SH-SY5Y (cell line): ENCODE measurements around the gene TSPAN32.

Source experiments
- GATA2 ChIP-seq: IDR thresholded peaks from 2 replicates; pipeline ENCODE4 v1.6.1; 2011; ENCODE audit warnings: mild to moderate bottlenecking, low read depth, low read length
- GATA3 ChIP-seq: IDR thresholded peaks from 2 replicates; pipeline ENCODE4 v1.6.1; 2011; ENCODE audit warnings: low read depth, mild to moderate bottlenecking, low read length, moderate library complexity

DNA sequence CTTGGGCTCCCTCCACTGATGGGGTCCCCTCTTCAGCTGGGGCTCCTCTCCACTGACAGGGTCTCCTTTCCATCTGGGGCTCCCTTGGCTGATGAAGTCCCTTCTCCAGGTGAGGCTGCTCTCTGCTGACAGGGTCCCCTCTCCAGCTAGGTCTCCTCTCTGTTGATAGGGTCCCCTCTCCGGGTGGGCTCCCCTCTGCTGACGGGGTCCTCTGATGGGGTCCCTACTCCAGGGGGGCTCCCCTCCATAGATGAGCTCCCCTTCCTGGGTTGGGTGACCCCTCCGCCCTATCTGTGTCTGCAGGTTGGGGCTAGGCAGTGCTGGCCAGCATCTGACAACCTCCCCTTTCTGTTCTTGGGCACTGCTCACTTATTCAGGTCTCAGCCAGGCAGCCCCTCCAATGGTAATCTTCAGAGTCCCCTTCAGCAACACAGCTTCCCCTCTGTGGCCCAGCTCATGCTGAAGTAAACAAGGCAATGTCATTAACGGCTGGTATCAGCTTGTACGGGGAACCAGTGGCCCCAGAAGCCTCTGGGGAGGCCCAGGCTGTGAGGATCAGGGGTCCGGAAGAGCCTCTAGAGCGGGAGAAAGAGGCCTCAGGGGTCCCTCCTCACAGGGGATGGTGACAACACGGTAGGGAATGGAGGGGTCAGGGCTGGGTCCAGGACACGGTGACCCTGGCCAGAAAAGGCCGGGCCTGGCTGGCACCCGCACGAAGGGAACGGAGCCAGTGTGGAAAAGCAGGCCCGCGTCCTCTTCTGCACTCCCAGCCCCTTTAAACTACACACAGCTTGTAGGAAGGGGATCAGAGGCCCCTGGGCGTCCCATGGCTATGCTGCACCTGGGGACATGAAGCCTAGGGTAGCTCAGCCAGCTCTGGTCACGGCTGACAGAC is 65.7 kb downstream of the TSPAN32 start:
- TF ChIP-seq GATA2 (no peak), GATA3 (no peak)
